ES-I3 (cell line): ENCODE data around the gene KRT79.
"Not testable (repeated sequence)": the region's sequence is repeated elsewhere in the genome, so short reads cannot be mapped to it uniquely, and the experiment has no call there.

Source experiments
- H3K36me3 ChIP-seq: 2 replicates; pipeline ENCODE4 v1.6.1; 2013; ENCODE audit warnings: mild to moderate bottlenecking, low read length, control low read depth, moderate library complexity; ENCODE audit not compliant: insufficient read depth
- H3K4me1 ChIP-seq: 2 replicates; pipeline ENCODE4 v1.6.1; 2013; ENCODE audit warnings: mild to moderate bottlenecking, control low read depth, low read length; ENCODE audit not compliant: insufficient read depth
- H3K9ac ChIP-seq: 2 replicates; pipeline ENCODE4 v1.6.1; 2013; ENCODE audit warnings: low read depth, mild to moderate bottlenecking, low read length, moderate library complexity
- H3K9me3 ChIP-seq: 2 replicates; pipeline ENCODE4 v1.6.1; 2013; ENCODE audit warnings: mild to moderate bottlenecking, low read length, moderate library complexity; ENCODE audit not compliant: control insufficient read depth, insufficient read depth

KRT79 gene

DNA sequence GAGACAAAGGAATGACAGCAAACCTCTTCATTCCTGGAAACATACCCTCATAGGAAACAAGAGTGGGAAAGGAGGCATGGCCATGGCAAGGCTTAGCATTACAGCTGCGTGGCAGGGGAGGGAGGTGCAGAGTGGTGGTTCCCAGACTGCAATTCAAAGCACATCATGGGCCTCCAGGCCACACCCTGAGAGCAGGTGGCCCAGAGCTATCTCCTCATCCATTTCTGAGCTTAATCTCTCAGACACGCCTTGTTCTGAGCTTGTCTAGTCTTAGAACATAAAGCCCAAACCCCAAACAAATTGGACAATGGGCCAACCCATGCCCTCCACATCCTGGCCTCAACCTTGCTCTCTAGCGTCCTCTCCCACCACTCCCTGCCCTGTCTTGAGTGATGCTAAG, 32.3 kb downstream of the KRT79 start:
- Histone ChIP-seq H3K9me3 (no peaks in the 10 kb centered on the region), H3K9ac (no peak overlapping the region), H3K36me3 (no peaks in the 10 kb centered on the region), H3K4me1 (peaks cover 21% of the 10 kb centered on the region)

DNA sequence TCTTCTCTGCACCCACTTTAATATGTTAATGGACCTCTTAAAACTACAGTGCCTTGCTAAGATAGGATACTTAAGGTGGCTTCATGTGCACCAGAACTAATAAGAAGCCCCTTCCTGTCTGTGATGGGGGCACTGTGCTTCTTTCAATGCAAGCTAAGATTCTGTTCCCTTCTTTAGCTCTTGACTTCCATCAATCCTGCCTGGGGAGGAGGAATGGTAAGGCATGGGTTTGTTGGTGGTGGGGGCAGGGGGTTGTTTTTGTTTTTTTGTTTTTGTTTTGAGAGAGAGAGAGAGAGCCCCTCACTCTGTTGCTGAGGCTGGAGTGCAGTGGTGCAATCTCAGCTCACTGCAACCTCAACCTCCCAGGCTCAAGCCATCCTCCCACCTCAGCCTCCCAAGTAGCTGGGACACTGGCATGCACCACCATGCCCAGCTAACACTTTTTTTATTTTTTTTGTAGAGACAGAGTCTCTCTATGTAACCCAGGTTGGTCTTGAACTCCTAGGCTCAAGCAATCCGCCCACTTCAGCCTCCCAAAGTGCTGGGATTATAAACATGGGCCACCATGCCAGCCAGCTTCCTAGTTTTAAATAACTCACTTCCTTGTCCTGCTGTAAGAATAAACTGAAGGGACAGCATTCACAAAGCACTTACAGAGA, 33.7 kb downstream of the KRT79 start:
- Histone ChIP-seq H3K9me3 (no peaks in the 10 kb centered on the region), H3K4me1 (peaks cover 18% of the 10 kb centered on the region), H3K36me3 (no peaks in the 10 kb centered on the region), H3K9ac (no peak overlapping the region)

DNA sequence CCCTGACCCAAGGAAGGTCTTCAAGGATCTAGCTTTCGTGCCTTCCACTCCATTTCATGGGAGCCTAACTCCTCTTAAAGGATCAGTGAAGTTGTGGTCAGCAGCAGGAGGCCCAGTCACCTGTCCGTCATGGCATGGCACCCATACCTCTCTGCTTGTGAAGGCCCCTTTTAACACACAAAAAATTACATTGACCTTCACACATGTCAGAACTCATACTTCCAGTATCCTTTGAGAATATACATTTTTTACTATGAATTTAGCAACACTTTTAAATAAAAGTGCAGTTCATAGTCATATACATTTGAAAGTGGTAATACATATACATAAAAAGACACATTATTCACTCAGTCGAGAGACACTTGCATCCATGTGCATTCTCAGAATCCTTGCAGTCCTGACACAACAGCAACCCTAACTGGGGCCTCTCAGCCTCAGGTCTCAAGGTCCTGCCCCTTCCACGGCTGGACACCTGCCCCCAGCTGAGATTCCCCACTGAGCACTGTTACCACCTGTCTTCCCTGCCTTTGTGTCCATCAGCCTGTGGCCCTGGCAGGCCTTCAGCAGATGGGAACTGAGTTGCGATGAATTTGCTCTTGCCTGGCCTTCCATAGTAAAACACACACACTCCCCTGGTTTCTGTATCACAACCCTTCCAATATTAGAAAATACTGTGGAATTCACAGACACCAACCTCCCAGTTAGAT, 34.5 kb downstream of the KRT79 start:
- Histone ChIP-seq H3K4me1 (peaks cover 14% of the 10 kb centered on the region; the same call in 1 of the 2 replicates), H3K9me3 (no peaks in the 10 kb centered on the region), H3K9ac (no peak overlapping the region), H3K36me3 (no peaks in the 10 kb centered on the region)

DNA sequence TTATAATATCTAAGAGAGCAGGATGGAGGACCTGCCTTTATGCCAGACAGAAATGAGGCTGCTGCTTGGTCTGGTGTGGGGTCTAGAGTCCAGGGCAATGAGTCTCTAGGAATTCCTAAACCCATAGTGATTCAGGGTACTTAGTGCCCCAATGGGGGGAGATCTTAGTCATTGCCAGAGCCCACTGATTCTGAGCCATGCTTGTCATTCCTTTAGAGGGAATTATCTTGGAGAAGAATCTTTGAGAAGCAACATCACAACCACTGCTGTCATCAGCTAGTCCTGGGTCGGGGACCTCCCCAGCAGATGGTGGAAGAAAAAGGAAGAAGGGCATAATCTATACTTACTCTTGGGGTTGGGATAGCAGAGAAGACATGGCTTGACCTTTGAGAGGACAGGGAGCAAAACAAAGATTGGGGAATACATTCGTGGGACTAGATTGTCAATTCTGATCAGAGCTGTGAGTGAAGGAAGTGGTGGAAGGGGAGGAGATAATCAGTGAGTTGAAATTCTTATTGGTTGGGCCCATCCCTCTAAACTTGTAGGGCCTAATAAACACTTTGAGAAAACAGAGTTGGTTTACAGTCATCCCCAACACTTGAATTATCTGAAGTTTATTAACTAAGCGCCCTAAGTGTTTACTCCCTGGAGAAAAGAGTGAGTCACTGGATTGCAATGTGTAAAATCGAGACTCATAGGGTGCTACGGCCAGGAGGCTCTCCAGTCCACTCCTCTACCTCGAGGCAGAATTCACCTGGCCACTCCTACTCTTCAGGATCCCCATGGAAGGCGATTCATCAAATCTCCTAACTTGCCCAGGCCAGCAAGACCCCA, 35.2 kb downstream of the KRT79 start:
- Histone ChIP-seq H3K36me3 (no peaks in the 10 kb centered on the region), H3K9me3 (no peaks in the 10 kb centered on the region), H3K9ac (no peak overlapping the region), H3K4me1 (peaks cover 14% of the 10 kb centered on the region; the same call in 1 of the 2 replicates)

DNA sequence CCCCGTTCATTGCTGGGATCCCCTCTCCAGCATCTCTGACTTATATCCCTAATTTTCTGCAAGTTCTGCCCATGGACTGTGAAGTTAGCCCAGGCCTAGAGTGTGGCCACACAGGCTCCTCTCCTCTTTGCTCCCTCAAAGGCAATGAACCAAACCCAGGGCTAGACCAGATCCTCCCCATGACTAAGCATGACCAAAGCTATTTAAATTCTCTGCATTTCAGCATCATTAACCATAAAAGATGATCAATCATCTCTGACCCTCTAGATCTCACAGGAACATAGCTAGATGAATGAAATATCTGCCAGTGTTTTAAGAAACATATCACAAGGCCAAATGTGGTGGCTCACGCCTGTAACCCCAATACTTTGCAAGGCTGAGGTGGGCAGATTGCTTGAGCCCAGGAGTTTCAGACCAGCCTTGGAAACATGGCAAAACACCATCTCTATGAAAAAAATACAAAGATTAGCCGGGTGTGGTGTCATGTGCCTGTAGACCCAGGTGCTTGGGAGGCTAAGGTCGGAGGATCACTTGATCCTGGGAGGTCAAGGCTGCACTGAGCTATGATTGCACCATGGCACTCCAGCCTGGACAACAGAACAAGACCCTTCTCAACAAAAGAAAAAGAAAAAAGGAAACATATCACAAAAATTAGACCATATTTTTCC, 36.0 kb downstream of the KRT79 start:
- H3K9ac ChIP-seq: no peak overlapping the region
- H3K36me3 ChIP-seq: no peaks in the 10 kb centered on the region
- H3K4me1 ChIP-seq: peaks cover 14% of the 10 kb centered on the region; the same call in 1 of the 2 replicates
- H3K9me3 ChIP-seq: no peaks in the 10 kb centered on the region

DNA sequence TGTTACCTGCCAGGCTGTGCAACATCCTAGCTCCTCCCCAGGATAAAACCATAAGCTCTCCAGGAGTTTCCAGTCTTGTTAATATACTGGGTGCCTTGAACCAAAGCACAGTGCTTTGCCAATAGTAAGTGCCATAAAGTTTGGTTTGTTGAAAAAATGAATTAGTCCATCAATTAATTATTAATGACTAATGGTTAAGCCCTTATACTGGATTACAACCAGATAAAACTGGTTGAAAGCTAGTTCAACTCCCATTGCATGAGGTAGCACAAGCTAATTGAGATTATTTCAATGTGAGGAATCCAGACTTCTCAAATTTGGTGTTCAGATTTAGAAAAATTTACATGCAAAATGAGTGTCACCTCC, 36.6 kb downstream of the KRT79 start:
- no peaks in the 10 kb centered on the region for H3K9me3 ChIP-seq
- peaks cover 14% of the 10 kb centered on the region; the same call in 1 of the 2 replicates for H3K4me1 ChIP-seq
- no peak overlapping the region for H3K9ac ChIP-seq
- H3K36me3 ChIP-seq: no peaks in the 10 kb centered on the region

DNA sequence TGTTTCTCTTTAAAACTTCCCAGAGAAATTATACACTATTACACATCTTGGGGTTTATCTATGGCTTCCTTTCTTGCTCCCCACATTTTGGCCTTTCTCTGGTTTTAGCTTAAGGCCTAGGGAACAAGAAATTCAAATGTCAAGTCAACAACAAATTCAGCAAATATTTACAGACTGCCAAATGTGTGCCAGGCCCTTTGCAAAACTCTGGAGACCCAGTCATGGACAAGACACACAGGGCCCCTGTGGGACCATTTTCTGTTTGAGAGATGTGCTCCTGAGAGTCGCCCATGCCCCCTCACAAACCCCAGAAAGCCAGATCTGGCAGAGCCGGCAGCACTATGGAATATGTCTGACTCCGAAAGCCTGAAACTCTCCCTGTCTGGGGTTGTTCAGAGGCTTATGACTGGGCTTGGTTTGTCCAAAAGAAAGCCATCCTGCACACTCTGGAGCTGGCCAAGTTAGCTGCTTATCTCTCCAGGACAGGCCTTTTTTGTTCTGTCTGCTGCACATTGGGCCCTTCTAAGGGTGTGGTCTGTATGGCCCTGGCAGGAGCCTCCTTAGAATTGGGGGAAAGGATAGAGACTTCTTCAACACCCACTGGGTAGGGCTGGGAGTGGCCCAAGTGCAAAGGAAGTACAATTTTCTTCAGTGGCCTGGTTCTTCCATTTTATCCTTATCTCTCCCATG, 37.1 kb downstream of the KRT79 start:
- Histone ChIP-seq H3K4me1 (peaks cover 14% of the 10 kb centered on the region; the same call in 1 of the 2 replicates), H3K9ac (no peak overlapping the region), H3K36me3 (no peaks in the 10 kb centered on the region), H3K9me3 (no peaks in the 10 kb centered on the region)

DNA sequence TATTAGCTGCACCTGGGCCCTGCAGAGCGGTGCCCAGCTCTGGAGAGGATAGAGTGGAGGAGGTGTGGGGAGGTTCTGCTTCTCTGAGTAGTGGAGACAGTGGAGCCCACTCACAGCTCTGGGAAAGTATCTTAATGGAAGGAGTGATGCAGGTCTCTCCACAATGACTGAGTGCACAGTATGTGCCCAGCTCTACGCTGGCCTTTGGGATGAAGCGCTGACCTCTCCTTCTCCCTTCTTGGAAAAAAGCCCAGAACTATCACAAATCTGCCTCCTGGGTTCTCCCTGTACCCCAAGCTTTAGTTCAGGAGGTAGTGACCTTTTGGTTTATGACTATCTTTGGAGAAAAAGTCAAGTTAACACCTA, 37.7 kb downstream of the KRT79 start:
- Histone ChIP-seq H3K9me3 (no peaks in the 10 kb centered on the region), H3K36me3 (no peaks in the 10 kb centered on the region), H3K4me1 (peaks cover 14% of the 10 kb centered on the region; the same call in 1 of the 2 replicates), H3K9ac (no peak overlapping the region)

DNA sequence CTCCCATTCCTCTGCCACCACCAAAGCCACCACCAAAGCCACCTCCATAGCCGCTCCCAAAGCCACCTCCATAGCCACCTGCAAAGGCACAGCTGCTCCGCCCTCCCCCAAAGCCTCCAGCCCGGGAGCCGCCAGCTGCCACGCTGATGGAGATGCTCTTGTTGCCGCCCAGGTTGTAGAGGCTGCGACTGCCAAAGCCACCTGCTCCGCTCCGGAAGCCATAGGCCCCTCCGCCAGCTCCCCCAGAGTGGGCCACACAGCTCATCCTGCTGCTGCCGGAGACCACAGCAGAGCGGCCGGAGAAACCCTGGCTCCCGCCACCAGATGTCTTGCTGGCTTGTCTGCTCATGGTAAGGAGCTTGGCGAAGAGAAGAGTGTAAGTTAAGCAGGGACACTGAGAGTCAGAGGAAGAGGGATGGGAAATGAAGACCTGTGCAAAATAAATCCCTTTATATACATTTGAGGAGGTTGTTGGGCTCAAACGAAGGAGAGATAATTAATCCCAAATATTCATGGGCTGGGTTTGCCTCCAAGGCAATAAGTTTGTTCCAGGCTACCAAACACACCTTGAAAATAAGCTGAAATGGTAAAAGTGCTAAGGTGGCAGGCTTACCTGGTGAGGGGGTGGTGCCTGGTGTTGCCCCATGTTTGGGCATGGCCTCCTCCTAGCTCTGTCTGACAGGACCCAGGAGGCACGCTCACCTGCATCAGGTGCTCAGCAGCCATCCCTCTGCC, 38.2 kb downstream of the KRT79 start, which contains the start of gene KRT3:
Gene KRT3 (minus strand): TSS at position 424 of the 735 bp plus-strand sequence. CDS start 75 bp downstream, at position 349.
- Histone ChIP-seq H3K9ac (no peak within 1 kb of the TSS), H3K4me1 (peaks cover 13% of the 10 kb centered on the region; the same call in 1 of the 2 replicates), H3K9me3 (no peaks in the 10 kb centered on the region), H3K36me3 (no peaks in the 10 kb centered on the region)

DNA sequence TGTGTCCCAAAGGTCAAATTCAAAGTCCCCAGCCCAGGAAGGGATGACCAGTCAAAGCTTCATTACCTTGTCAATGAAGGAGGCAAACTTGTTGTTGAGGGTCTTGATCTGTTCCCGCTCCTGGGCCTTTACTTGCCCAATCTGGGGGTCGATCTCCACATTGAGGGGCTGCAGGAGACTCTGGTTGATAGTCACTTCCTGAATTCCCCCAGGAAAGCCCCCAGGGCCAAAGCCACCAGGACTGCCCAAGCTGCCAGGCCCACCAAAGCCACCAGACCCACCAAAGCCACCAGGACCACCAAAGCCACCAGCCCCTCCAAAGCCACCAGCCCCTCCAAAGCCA, 38.8 kb downstream of the KRT79 start:
- not testable (repeated sequence) for H3K9ac ChIP-seq, H3K4me1 ChIP-seq, H3K9me3 ChIP-seq, H3K36me3 ChIP-seq

DNA sequence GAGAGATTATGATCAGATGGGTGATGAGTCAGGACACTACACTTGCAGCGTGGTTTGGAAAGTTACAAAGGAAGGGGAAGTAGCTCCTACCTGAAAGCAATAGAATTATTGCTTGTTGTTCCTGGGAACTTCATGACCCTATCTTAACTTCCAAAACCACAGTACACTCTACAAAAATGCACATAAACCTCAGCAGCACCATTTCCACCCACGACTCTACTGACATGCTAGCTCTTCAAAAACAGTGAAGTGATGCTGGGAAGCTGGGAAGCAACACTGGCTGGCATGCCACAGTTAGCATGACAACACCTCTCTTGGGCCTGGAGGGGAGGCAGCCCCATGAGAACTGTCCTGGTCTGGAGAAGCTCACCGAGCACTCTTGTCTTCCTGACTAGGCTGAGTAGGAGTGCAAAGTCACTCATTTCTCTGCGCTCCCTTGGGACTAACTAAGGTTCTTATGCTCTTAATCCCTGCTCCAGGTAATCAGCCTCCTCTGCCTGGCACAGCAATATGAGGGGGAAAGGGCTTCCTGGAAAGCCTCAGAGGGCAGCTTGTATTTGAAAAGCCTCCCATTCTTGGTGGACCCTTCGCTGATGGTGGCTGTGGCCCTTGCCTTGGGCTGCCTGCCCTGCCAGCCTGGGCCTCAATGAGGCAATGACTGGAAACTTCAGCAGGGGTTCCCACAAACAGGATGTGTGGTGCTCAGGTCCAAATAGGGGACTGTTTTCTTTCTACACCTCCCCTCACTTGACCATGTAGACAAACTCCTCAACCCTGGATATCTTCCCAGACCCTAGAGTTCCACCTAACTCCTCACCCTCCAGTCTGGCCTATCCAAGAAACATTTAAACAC, 39.4 kb downstream of the KRT79 start:
- H3K36me3 ChIP-seq: no peaks in the 10 kb centered on the region
- peaks cover 2% of the 10 kb centered on the region; the same call in 1 of the 2 replicates for H3K4me1 ChIP-seq
- no peak overlapping the region for H3K9ac ChIP-seq
- no peaks in the 10 kb centered on the region for H3K9me3 ChIP-seq

DNA sequence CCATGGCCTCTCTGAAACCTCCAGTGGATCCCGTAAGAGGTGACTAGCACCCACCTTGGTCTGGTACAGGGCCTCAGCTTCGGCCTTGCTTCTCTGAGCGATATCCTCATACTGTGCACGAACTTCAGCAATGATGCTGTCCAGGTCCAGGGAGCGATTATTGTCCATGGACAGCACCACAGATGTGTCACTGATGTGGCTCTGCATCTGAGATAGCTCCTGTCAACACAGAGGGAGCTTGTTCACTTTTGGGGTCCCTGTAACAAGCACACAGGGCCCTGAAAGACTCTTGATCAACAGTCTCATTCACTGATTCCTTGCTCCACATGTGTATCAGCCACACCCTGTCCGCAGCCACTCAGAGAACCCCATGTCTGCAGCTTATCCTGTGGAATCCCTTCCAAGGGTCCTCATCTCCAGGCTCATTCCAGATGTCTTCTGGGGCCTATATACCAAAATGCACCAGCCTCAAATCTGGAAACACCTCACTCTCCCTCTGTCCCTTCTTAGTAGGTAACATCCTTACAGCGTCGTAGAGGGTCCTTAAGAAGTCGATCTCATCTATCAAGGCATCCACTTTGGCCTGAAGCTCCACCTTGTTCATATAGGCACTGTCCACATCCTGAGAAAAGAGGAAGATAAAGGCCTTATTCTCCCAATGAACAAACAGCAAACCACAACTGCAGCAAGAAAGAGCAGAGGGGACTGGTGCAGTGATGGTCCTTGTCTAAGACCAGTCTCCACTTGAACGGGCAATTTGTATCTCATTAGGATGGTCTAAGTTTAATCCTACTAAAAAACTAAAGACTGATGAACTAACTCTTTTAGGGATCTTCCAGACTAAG, 41.7 kb downstream of the KRT79 start:
- Histone ChIP-seq H3K9ac (no peak overlapping the region), H3K36me3 (no peaks in the 10 kb centered on the region), H3K4me1 (no peaks in the 10 kb centered on the region), H3K9me3 (no peaks in the 10 kb centered on the region)
